Measurements from ENCODE around the gene UXS1.

UXS1 gene

DNA sequence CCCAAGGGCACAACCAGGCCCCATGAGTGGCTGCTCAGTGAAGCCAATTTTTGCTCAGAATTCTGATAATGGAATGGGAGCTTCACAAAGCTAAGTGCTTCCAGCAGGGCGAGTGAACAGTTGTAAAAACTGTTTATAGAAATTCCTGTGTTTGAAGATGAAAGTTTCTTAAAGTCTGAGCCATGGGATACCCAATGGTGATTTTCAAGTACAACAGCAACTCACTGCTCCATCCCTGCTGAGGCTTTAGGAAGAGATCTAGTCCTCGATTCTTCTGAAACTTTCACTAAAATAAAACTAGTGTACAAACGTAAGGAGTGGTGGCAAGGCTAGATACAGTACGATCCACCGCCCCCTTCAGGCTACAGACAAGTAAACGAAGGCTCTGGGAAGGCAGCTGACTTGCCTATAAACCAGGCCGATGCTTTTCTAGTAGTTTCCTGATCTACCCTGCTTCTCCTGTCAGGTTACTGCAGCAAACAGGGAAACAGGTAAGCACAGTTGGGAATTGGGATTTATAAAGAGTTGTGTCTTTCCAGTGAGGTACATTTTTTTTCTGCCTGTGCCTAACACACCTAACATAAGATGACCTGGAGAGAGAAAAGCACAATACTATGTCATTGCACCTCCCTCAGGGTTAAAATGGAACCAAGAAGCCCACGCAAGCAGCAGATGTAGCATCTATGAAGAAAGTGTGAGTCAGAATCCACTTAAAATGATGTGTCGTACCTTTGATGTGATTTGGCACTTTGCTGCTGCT lies 108.7 kb downstream of the UXS1 start:
- TF ChIP-seq BACH2 (CRISPR knock-in tag; IDR thresholded peaks at IDR 0.05; ENCODE audit: borderline replicate concordance) (no peak), PPARA (CRISPR knock-in tag; IDR thresholded peaks at IDR 0.05; ENCODE audit: borderline replicate concordance) (no peak), TOX (CRISPR knock-in tag; IDR thresholded peaks at IDR 0.05; ENCODE audit: borderline replicate concordance) (no peak), ZNF70 (CRISPR knock-in tag; IDR thresholded peaks at IDR 0.05) (no peak), ZNF565 (CRISPR knock-in tag; conservative IDR thresholded peaks at IDR 0.05; ENCODE audit: low read depth) (no peak), ZFP30 (CRISPR knock-in tag; IDR thresholded peaks at IDR 0.05) (no peak), TCF4 (CRISPR knock-in tag; IDR thresholded peaks at IDR 0.05; ENCODE audit: borderline replicate concordance) (no peak), RARB (CRISPR knock-in tag; IDR thresholded peaks at IDR 0.05) (no peak), ZNF8 (CRISPR knock-in tag; IDR thresholded peaks at IDR 0.05) (no peak), OSR1 (CRISPR knock-in tag; IDR thresholded peaks at IDR 0.05) (no peak), CSDC2 (CRISPR knock-in tag; IDR thresholded peaks at IDR 0.05) (no peak), ZC3H10 (CRISPR knock-in tag; IDR thresholded peaks at IDR 0.05) (no peak), SNAI2 (CRISPR knock-in tag; IDR thresholded peaks at IDR 0.05) (no peak), ARNTL (CRISPR knock-in tag; IDR thresholded peaks at IDR 0.05; ENCODE audit: borderline replicate concordance, low read depth) (no peak)
- TF ChIP-seq, protein P1, sequence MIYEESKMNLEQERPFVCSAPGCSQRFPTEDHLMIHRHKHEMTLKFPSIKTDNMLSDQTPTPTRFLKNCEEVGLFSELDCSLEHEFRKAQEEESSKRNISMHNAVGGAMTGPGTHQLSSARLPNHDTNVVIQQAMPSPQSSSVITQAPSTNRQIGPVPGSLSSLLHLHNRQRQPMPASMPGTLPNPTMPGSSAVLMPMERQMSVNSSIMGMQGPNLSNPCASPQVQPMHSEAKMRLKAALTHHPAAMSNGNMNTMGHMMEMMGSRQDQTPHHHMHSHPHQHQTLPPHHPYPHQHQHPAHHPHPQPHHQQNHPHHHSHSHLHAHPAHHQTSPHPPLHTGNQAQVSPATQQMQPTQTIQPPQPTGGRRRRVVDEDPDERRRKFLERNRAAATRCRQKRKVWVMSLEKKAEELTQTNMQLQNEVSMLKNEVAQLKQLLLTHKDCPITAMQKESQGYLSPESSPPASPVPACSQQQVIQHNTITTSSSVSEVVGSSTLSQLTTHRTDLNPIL (CRISPR knock-in tag; IDR thresholded peaks at IDR 0.05; ENCODE audit: low read depth): no peak
- TF ChIP-seq, protein P2, sequence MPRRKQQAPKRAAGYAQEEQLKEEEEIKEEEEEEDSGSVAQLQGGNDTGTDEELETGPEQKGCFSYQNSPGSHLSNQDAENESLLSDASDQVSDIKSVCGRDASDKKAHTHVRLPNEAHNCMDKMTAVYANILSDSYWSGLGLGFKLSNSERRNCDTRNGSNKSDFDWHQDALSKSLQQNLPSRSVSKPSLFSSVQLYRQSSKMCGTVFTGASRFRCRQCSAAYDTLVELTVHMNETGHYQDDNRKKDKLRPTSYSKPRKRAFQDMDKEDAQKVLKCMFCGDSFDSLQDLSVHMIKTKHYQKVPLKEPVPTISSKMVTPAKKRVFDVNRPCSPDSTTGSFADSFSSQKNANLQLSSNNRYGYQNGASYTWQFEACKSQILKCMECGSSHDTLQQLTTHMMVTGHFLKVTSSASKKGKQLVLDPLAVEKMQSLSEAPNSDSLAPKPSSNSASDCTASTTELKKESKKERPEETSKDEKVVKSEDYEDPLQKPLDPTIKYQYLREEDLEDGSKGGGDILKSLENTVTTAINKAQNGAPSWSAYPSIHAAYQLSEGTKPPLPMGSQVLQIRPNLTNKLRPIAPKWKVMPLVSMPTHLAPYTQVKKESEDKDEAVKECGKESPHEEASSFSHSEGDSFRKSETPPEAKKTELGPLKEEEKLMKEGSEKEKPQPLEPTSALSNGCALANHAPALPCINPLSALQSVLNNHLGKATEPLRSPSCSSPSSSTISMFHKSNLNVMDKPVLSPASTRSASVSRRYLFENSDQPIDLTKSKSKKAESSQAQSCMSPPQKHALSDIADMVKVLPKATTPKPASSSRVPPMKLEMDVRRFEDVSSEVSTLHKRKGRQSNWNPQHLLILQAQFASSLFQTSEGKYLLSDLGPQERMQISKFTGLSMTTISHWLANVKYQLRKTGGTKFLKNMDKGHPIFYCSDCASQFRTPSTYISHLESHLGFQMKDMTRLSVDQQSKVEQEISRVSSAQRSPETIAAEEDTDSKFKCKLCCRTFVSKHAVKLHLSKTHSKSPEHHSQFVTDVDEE (CRISPR knock-in tag; IDR thresholded peaks at IDR 0.05): no peak
- ATAC-seq: peak; percentile 40; the same call in 1 of the 3 replicates

DNA sequence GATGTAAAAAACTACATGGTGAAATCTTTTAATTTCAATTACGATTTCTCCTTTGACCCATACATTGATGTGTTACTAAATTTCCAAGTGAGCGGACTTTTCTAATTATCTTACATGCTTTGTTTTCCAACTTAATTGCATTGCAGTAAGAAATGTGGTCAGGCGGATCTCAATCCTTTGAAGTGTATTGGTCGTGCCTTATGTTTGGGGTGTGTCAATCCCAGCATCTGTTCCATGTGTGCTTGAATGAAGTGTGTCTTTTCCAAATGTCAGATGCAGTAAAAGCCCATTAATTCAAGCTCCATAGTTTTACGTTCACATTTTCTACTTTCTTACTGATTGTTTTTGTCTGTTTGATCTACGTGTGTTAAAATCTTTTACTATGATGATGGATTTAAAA lies 113.1 kb downstream of the UXS1 start:
- no peak for ATAC-seq

More for the DNA sequence above, 113.1 kb downstream of the UXS1 start:
- TF ChIP-seq OSR1 (CRISPR knock-in tag; IDR thresholded peaks at IDR 0.05) (no peak), CSDC2 (CRISPR knock-in tag; IDR thresholded peaks at IDR 0.05) (no peak), ARNTL (CRISPR knock-in tag; IDR thresholded peaks at IDR 0.05; ENCODE audit: borderline replicate concordance, low read depth) (no peak), ZFP3 (CRISPR knock-in tag; IDR thresholded peaks at IDR 0.05) (no peak), ZNF565 (CRISPR knock-in tag; conservative IDR thresholded peaks at IDR 0.05; ENCODE audit: low read depth) (no peak), ZFP30 (CRISPR knock-in tag; IDR thresholded peaks at IDR 0.05) (no peak), TOX (CRISPR knock-in tag; IDR thresholded peaks at IDR 0.05; ENCODE audit: borderline replicate concordance) (no peak), GLIS3 (CRISPR knock-in tag; IDR thresholded peaks at IDR 0.05) (no peak), PATZ1 (CRISPR knock-in tag; IDR thresholded peaks at IDR 0.05; ENCODE audit: borderline replicate concordance) (no peak), ZNF8 (CRISPR knock-in tag; IDR thresholded peaks at IDR 0.05) (no peak), BACH2 (CRISPR knock-in tag; IDR thresholded peaks at IDR 0.05; ENCODE audit: borderline replicate concordance) (no peak), ESRRG (CRISPR knock-in tag; IDR thresholded peaks at IDR 0.05) (no peak), ZC3H10 (CRISPR knock-in tag; IDR thresholded peaks at IDR 0.05) (no peak)
- TF ChIP-seq, protein P1 (CRISPR knock-in tag; IDR thresholded peaks at IDR 0.05; ENCODE audit: low read depth): no peak
- TF ChIP-seq, protein P2 (CRISPR knock-in tag; IDR thresholded peaks at IDR 0.05): no peak
- TF ChIP-seq, protein P3, sequence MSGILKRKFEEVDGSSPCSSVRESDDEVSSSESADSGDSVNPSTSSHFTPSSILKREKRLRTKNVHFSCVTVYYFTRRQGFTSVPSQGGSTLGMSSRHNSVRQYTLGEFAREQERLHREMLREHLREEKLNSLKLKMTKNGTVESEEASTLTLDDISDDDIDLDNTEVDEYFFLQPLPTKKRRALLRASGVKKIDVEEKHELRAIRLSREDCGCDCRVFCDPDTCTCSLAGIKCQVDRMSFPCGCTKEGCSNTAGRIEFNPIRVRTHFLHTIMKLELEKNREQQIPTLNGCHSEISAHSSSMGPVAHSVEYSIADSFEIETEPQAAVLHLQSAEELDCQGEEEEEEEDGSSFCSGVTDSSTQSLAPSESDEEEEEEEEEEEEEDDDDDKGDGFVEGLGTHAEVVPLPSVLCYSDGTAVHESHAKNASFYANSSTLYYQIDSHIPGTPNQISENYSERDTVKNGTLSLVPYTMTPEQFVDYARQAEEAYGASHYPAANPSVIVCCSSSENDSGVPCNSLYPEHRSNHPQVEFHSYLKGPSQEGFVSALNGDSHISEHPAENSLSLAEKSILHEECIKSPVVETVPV (CRISPR knock-in tag; IDR thresholded peaks at IDR 0.05): no peak
- TF ChIP-seq, protein P4, sequence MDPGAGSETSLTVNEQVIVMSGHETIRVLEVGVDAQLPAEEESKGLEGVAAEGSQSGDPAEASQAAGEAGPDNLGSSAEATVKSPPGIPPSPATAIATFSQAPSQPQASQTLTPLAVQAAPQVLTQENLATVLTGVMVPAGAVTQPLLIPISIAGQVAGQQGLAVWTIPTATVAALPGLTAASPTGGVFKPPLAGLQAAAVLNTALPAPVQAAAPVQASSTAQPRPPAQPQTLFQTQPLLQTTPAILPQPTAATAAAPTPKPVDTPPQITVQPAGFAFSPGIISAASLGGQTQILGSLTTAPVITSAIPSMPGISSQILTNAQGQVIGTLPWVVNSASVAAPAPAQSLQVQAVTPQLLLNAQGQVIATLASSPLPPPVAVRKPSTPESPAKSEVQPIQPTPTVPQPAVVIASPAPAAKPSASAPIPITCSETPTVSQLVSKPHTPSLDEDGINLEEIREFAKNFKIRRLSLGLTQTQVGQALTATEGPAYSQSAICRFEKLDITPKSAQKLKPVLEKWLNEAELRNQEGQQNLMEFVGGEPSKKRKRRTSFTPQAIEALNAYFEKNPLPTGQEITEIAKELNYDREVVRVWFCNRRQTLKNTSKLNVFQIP (CRISPR knock-in tag; IDR thresholded peaks at IDR 0.05; ENCODE audit: borderline replicate concordance, low read depth): no peak

Measured in SK-N-SH treated with all-trans-retinoic acid at 6 μM for 48 hours (cell line).